ENCODE results near the gene TCF20.

Gene TCF20

DNA sequence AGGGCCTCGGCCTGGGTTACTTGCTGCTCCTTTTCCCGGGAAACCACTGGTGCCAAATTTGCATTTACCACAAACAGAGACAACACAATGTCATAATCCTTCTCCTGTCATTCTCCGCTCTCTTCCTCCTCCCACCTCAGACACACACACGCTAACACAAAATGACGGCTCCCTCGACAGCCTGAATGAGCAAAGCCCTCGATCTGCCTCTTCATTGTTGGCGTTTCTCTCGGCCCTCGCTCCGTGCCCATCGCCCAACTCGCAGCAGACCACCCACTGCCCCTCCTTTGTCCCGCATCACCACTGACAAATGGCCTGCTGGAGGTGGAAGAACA, 12.5 kb upstream of the TCF20 start:
- peak overlapping the region; percentile 22 for H3K4me3 ChIP-seq (ENCODE audit: low read depth, low read length)
- in situ Hi-C loops (cut with HindIII; ENCODE audit: low sequenced_read_pairs) = no loop called here
- TF ChIP-seq, protein P1, sequence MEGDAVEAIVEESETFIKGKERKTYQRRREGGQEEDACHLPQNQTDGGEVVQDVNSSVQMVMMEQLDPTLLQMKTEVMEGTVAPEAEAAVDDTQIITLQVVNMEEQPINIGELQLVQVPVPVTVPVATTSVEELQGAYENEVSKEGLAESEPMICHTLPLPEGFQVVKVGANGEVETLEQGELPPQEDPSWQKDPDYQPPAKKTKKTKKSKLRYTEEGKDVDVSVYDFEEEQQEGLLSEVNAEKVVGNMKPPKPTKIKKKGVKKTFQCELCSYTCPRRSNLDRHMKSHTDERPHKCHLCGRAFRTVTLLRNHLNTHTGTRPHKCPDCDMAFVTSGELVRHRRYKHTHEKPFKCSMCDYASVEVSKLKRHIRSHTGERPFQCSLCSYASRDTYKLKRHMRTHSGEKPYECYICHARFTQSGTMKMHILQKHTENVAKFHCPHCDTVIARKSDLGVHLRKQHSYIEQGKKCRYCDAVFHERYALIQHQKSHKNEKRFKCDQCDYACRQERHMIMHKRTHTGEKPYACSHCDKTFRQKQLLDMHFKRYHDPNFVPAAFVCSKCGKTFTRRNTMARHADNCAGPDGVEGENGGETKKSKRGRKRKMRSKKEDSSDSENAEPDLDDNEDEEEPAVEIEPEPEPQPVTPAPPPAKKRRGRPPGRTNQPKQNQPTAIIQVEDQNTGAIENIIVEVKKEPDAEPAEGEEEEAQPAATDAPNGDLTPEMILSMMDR (IDR thresholded peaks at IDR 0.05; ENCODE audit: low read depth, low read length, missing control alignments) = no peak
- DNase-seq (ENCODE audit: low read depth) = no peak

DNA sequence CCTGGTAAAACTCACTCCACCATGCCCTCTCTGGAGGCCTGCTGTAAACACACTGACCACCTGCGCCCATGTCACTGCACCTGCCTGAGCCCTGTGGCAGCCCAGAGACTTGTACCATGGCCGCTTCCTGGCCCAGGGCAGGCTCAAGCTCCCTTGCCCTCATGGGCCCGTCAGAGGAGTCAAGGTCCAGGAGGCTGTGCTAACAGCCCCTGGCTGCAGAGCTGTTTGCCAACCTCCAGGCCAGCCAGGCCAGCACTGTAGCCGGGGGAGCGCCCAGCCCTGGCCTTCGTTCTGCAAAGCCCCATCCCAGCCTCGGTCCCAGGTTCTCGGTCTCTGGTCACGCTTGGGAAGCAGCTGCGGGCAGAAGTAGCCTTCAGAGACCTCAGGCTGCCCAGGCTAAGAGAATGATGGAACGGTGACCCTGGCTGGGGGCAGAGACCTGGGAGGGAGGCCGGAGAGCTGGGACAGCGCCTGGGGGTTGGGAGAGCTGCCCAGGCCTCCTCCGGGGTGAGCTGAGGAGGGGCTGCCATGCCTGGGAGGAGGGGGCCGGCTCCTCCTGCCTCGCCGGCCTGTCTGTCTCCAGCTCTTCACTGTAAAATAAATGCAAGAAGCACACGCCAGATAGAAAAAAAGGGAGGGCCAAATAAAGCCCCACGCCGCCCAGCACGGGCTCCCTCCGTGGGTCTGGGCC, 11.9 kb upstream of the TCF20 start:
- H3K4me3 ChIP-seq (ENCODE audit: low read depth, low read length) = no peak overlapping the region
- DNase-seq (ENCODE audit: low read depth) = no peak
- TF ChIP-seq, protein P1 (IDR thresholded peaks at IDR 0.05; ENCODE audit: low read depth, low read length, missing control alignments) = no peak
- in situ Hi-C loops (cut with HindIII; ENCODE audit: low sequenced_read_pairs) = no loop called here

DNA sequence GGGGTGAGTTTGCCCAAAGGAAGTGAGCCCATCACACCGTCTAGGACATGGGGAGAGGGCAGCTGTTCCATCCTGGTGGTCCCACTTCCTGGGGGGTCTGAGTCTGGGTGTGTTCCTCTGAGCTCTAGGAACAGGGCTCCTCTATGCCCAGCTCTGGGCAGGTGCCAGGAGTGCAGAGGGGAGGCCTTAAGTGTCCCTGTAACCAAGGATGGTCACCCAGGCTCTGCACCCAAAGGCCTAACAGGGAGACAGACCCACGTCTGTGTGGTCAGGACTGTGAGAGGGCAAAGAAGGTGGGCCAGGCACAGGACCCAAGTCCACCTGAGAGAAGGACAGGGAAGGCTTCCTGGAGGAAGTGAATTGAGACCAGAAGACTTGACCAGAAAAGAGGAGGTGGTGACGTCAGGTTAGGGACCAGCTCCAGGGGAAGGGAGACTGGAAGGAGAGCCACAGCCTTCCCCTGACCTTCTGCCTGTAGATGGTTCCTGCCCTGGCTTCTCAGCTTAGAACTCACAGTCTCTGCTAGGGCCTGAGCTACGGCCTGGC, 11.3 kb upstream of the TCF20 start:
- in situ Hi-C loops (cut with HindIII; ENCODE audit: low sequenced_read_pairs) = no loop called here
- H3K4me3 ChIP-seq (ENCODE audit: low read depth, low read length) = no peak overlapping the region
- DNase-seq (ENCODE audit: low read depth) = no peak
- TF ChIP-seq, protein P1 (IDR thresholded peaks at IDR 0.05; ENCODE audit: low read depth, low read length, missing control alignments) = no peak

DNA sequence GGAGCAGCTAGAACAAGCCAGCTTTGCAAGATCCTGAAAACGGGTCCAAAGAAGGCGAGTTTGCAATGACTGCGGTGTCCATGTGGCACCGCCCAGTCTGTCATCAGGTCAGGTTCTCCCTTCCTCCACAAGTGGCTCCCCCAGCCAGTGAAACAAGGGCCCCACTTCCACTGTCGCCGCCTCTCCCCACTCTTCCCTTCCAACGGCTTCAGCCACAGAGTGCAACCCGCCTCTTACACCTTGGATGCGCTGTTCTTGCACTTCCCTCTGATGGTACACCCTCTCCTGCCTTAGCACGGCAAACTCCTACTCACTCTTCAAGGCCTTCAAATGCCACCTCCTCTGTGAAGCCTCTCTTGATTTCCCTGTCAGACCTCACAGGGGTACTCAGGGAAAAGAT, 10.8 kb upstream of the TCF20 start:
- TF ChIP-seq, protein P1 (IDR thresholded peaks at IDR 0.05; ENCODE audit: low read depth, low read length, missing control alignments) = no peak
- in situ Hi-C loops (cut with HindIII; ENCODE audit: low sequenced_read_pairs) = no loop called here
- H3K4me3 ChIP-seq (ENCODE audit: low read depth, low read length) = no peak overlapping the region
- DNase-seq (ENCODE audit: low read depth) = no peak

DNA sequence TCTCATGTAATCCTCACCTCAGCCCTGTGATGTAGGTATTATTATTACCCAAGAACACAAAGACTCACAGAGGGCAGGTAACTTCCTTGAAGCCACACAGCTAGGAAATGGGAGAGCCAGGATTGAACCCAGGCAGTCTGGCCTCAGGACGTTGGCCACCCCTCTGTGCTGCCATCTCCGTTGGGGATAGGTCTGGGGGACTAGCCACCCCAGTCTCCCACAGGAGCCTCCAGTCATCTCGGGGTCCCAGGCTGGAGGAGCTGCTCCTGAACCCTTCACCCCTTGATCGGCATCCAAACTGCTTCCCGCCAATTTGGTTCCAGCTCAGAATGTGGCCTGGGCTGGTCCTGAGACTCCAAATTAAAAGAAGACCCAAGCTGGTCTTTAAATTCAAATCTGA, 10.4 kb upstream of the TCF20 start:
- no peak for DNase-seq (ENCODE audit: low read depth)
- in situ Hi-C loops (cut with HindIII; ENCODE audit: low sequenced_read_pairs) = no loop called here
- no peak overlapping the region for H3K4me3 ChIP-seq (ENCODE audit: low read depth, low read length)
- TF ChIP-seq, protein P1 (IDR thresholded peaks at IDR 0.05; ENCODE audit: low read depth, low read length, missing control alignments) = no peak

DNA sequence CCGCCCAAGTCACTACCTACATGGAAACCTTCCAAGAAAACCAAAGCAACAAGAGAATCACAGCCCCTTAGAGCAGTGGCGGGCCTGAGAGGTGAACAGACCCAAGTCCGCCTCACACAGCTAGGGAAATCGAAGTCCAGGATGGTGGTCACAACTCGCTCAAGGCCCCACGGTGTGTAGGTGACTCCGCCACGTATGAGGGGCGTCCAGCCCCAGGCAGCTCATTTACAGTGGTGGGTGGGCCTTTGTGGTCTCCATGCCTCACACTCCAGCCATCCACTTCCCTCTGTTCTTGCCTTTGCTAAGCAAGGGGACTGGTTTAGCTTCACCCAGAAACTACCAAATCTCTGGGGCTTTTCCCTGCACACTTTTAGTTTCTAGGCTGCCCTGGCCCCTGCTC, 9.7 kb upstream of the TCF20 start:
- in situ Hi-C loops (cut with HindIII; ENCODE audit: low sequenced_read_pairs) = no loop called here
- no peak overlapping the region for H3K4me3 ChIP-seq (ENCODE audit: low read depth, low read length)
- DNase-seq (ENCODE audit: low read depth) = no peak
- TF ChIP-seq, protein P1 (IDR thresholded peaks at IDR 0.05; ENCODE audit: low read depth, low read length, missing control alignments) = no peak

Data from astrocyte of the cerebellum (primary cell).